Calu3 (cell line): ENCODE results near the gene LRRC2. TPM values are rescaled to one million over a fixed set of nuclear protein-coding genes. Genes with fewer than 3 reads are reported as not detected.

ENCODE experiments used
- BruUV-seq: library from RNA; stranded (reverse); fragments of 400-500 nt; replicated peaks from 2 replicates; lab custom pipeline; 2021; lab: Mats Ljungman, UMichigan
- CTCF ChIA-PET: fragments of 300-600 bp; sonication (Branson Sonifier 250); formaldehyde crosslinking; loops from one replicate; lab custom pipeline; 2022; ENCODE audit warnings: antibody characterized with exemption; lab: Charles Lee
- DNase-seq: peaks from one replicate; pipeline ENCODE4 v3.0.0; 2022
- H3K27ac Mint-ChIP-seq: one replicate; pipeline ENCODE4 v1.8.0; 2022; ENCODE audit warnings: mixed read lengths; ENCODE audit not compliant: unreplicated experiment
- H3K27me3 Mint-ChIP-seq: one replicate; pipeline ENCODE4 v1.8.0; 2022; ENCODE audit warnings: mixed read lengths; ENCODE audit not compliant: unreplicated experiment
- H3K36me3 Mint-ChIP-seq: one replicate; pipeline ENCODE4 v1.8.0; 2022; ENCODE audit warnings: mild to moderate bottlenecking, moderate library complexity, mixed read lengths; ENCODE audit not compliant: insufficient read depth, unreplicated experiment
- H3K4me1 Mint-ChIP-seq: one replicate; pipeline ENCODE4 v1.8.0; 2022; ENCODE audit warnings: mild to moderate bottlenecking, low read depth, mixed read lengths; ENCODE audit not compliant: unreplicated experiment
- H3K4me3 Mint-ChIP-seq: one replicate; pipeline ENCODE4 v1.8.0; 2022; ENCODE audit warnings: mild to moderate bottlenecking, low read depth, moderate library complexity, mixed read lengths; ENCODE audit not compliant: unreplicated experiment
- H3K9me3 Mint-ChIP-seq: one replicate; pipeline ENCODE4 v1.8.0; 2022; ENCODE audit warnings: low read depth, mixed read lengths; ENCODE audit not compliant: unreplicated experiment
- CTCF ChIP-seq: fragments of 200-600 bp; IDR thresholded peaks from one replicate; pipeline ENCODE4 v1.8.0; 2022; ENCODE audit warnings: antibody characterized with exemption; ENCODE audit not compliant: unreplicated experiment
- intact Hi-C: fragments of 100-400 bp; cut with micrococcal nuclease; formaldehyde crosslinking; loops from one replicate; pipeline ENCODE4 v1.10.0; 2022; ENCODE audit not compliant: unreplicated experiment
- total RNA-seq: library from RNA; stranded (reverse); gene quantifications from 2 replicates; pipeline ENCODE4 v1.2.3, GENCODE V29; 2022

LRRC2 gene
- total RNA-seq, 1 experiment from 2014 or later: not detected

GRCh38 chr3:46571684-46572083 lies 5.6 kb upstream of the LRRC2 start:
- H3K27ac Mint-ChIP-seq: no peak overlapping the region
- DNase-seq: no peak
- TF ChIP-seq CTCF: no peak
- H3K36me3 Mint-ChIP-seq: no peaks in the 10 kb centered on the region
- no peaks in the 10 kb centered on the region for H3K9me3 Mint-ChIP-seq
- H3K27me3 Mint-ChIP-seq: peaks cover 16% of the 10 kb centered on the region
- no peak overlapping the region for H3K4me3 Mint-ChIP-seq
- H3K4me1 Mint-ChIP-seq: no peaks in the 10 kb centered on the region
- intact Hi-C loops: no loop called here
- CTCF ChIA-PET: no interaction called here
- BruUV-seq: no TSS peak

- CTCF ChIA-PET: no interaction called here
- DNase-seq: no peak
- TF ChIP-seq CTCF: no peak
- Mint-ChIP-seq H3K4me1 (no peaks in the 10 kb centered on the region), H3K36me3 (no peaks in the 10 kb centered on the region), H3K27me3 (peaks cover 38% of the 10 kb centered on the region), H3K4me3 (peak overlapping the region; percentile 67), H3K9me3 (no peaks in the 10 kb centered on the region), H3K27ac (no peak overlapping the region)
- intact Hi-C loops: no loop called here
- no TSS peak for BruUV-seq
These were observed 479 bp downstream of the LRRC2 start for GRCh38 chr3:46565607-46566039.

GRCh38 chr3:46565077-46565476 lies 1.0 kb downstream of the LRRC2 start:
- DNase-seq: no peak
- BruUV-seq: no TSS peak
- no peaks in the 10 kb centered on the region for H3K4me1 Mint-ChIP-seq
- intact Hi-C loops: no loop called here
- H3K4me3 Mint-ChIP-seq: peak overlapping the region; percentile 67
- H3K27me3 Mint-ChIP-seq: peaks cover 38% of the 10 kb centered on the region
- no peaks in the 10 kb centered on the region for H3K36me3 Mint-ChIP-seq
- H3K27ac Mint-ChIP-seq: no peak overlapping the region
- H3K9me3 Mint-ChIP-seq: no peaks in the 10 kb centered on the region
- CTCF ChIA-PET: no interaction called here
- no peak for TF ChIP-seq CTCF

- H3K36me3 Mint-ChIP-seq: no peaks in the 10 kb centered on the region
- no peaks in the 10 kb centered on the region for H3K4me1 Mint-ChIP-seq
- BruUV-seq: no TSS peak
- peaks cover 38% of the 10 kb centered on the region for H3K27me3 Mint-ChIP-seq
- CTCF ChIA-PET: no interaction called here
- H3K27ac Mint-ChIP-seq: no peak overlapping the region
- DNase-seq: no peak
- no peak for TF ChIP-seq CTCF
- no peak overlapping the region for H3K4me3 Mint-ChIP-seq
- intact Hi-C loops: no loop called here
- H3K9me3 Mint-ChIP-seq: no peaks in the 10 kb centered on the region
These were observed 1.7 kb downstream of the LRRC2 start for GRCh38 chr3:46564190-46565021.
